GM21529 (cell line): Measurements from ENCODE around the gene CLEC2A.

Experiments used
- ATAC-seq: cut with Tn5 transposase; IDR thresholded peaks from one replicate; pipeline ENCODE4 v1.9.1; 2021; ENCODE audit not compliant: unreplicated experiment

Gene CLEC2A

GRCh38 chr12:9935026-9935425 lies 2.9 kb upstream of the CLEC2A start:
- no peak for ATAC-seq

GRCh38 chr12:9933958-9934357 lies 1.8 kb upstream of the CLEC2A start:
- ATAC-seq: no peak

DNA sequence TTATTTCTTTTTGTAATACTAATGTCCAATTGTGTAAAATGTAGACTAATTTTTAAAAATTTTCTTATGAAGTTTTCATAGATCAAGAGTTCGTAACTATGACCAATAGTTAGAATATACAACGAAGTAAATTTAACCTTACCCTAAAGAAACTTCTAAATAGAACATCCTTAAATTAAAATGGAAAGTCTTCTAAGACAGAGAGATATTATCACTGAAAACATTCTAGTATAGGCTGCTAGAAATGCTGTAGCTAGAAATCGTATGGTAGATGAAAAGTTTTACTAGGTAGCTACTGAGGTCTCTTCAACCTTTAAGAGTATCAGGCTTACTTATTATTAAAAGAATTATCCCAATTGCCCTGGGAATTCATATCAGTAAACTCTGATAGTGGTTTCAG lies 925 bp downstream of the CLEC2A start:
- no peak for ATAC-seq

DNA sequence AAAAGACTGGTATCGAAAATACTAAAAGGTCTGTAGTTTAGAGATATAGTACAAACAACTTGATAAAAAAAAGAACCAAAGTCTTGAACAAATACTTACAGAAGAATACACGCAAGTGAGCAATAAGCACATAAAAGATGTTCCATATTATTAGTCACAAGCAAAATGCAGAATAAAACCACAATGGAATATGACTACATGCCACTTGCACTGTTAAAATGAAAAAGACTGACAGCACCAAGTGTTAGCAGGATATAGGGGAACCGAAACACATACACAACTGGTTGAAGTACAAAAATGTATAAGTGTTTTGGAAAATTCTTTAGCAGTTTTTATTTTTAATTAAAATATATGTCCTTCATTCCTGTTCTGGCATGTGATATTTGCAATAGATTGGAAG lies 3.6 kb downstream of the CLEC2A start:
- ATAC-seq: no peak

DNA sequence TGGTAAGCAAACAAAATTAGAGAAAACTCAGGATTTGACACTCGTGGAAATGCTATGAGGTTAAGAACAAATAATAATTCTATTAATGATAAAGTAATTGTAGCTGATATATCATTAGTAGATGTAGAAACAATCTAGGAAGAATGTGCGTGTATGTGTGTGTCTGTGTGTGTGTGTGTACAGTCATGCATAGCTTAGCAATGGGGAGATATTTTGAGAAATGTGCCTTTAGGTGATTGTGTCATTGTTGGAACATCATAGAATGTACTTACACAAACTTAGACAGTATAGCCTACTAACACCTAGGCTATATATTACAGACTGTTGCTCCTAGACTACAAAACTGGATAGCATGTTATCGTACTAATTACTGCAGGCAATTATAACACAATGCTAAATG lies 5.3 kb downstream of the CLEC2A start:
- ATAC-seq: no peak

- ATAC-seq: no peak
Measured at GRCh38 chr12:9925705-9926393, 6.3 kb downstream of the CLEC2A start.

DNA sequence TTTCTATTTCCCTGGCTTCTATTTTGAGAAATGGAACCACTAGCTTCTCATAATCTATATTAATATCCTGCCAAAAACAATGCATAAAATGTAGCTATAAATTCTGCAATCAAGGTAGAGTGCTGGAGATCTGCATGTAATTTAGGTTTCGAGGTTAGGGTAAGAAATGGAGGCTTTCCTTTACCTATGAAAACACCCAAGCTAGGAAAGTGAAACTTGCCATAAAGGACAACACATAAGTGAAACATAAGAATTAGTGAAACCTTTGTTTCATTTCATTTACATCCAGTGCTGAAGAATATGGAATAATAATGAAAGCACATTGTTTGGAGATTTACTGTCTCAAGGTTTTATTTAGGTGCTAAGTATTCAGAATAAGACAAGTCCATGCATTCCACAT lies 9.7 kb downstream of the CLEC2A start:
- ATAC-seq: no peak

- no peak for ATAC-seq
Measured at GRCh38 chr12:9920451-9920850, 11.7 kb downstream of the CLEC2A start.

GRCh38 chr12:9919443-9919842 lies 12.7 kb downstream of the CLEC2A start:
- no peak for ATAC-seq

DNA sequence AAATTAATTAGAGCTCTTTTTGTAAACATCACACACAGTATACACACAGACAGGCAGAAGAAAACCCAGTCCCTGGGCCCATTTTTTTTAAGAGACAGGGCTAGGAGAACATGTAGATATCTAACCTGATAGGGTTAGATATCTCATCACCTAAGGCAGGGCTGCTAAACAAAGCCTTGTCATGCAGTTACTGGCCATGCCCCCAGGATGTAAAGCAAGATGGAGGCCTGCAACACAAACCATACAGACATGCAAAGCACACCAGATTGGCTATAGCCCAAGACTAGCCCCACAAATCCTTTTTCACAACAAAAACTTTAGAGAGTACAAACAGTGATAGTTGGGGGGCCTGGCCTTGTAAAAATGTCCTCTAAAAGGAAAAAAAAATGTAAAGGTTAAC lies 20.5 kb downstream of the CLEC2A start:
- ATAC-seq: no peak

- no peak for ATAC-seq
Measured at GRCh38 chr12:9910716-9911421, 21.3 kb downstream of the CLEC2A start.

DNA sequence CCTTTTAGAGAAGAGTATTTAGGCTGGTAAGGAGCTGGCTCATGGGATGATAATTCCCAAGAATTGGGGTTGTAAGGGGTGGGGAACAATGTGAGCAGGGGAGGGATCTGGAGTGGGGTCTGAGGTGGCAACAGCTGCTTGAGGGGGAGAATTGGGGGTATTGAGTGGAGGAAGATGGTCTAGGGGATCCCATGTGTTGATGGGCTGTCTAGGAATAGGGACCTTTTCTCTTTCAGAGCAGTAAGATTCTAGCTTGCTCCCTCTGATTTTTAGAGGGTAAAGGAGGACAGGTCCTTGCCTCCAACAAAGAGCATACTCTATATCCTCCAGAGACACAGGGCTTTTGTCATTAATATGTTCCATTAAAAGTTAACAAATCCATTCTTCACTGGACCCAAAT lies 22.4 kb downstream of the CLEC2A start:
- no peak for ATAC-seq

GRCh38 chr12:9908350-9908749 lies 23.8 kb downstream of the CLEC2A start:
- no peak for ATAC-seq

- ATAC-seq: no peak
Measured at GRCh38 chr12:9907769-9908168, 24.4 kb downstream of the CLEC2A start.

GRCh38 chr12:9906873-9907272 lies 25.3 kb downstream of the CLEC2A start:
- no peak for ATAC-seq

GRCh38 chr12:9902539-9903228 lies 29.5 kb downstream of the CLEC2A start:
- ATAC-seq: no peak

DNA sequence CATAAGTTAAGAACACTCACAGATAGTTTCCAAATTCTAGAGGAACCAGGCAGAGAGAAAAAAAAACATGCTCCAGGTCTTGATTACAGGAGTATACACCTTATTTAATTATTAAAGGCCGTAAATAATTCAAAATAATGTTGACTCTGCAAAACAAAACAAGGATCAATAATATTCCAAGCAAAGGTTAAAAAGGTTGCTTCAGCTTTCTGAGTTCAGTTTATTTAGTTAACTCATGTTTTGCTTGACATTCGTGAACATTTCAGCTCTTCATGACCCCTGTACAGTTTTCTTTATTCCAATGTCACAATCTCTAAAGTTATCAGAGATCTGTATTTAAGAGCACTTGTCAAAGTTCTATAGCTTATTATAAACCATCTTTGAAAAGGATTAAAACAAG lies 31.2 kb downstream of the CLEC2A start:
- ATAC-seq: no peak

GRCh38 chr12:9899209-9899608 lies 33.0 kb downstream of the CLEC2A start:
- ATAC-seq: no peak

GRCh38 chr12:9897535-9897934 lies 34.6 kb downstream of the CLEC2A start:
- no peak for ATAC-seq

DNA sequence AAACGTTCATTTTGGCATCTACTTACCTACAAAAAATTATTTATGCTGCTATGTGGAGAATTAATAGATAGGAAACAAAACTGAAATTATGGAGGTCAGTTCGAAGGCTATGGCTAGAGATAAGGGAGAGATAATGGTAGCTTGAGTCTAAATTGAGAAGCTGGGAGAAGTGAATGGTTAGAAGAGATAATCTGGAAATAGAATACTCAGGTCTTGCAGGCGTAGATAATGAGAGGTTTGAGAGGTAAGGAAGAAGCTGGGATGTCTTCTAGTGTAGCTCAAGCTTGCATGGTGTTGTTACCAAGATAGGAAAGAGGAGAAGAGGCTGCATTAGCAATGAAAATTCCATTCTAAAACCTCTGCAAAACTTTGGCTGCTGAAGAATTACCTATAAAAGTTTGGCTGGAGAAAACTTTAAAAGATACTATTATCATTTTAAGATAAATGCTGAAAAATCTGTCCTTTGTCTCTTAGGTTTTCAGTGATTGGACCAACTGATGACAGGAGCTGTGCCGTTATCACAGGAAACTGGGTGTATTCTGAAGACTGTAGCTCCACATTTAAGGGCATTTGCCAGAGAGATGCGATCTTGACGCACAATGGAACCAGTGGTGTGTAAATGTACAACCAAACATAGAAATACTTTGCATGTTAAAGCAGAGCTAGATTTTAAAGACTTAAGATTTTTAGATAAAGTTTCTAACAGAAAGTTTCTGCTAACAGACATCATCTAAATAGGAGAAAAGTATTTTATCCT lies 36.8 kb downstream of the CLEC2A start:
- ATAC-seq: no peak

DNA sequence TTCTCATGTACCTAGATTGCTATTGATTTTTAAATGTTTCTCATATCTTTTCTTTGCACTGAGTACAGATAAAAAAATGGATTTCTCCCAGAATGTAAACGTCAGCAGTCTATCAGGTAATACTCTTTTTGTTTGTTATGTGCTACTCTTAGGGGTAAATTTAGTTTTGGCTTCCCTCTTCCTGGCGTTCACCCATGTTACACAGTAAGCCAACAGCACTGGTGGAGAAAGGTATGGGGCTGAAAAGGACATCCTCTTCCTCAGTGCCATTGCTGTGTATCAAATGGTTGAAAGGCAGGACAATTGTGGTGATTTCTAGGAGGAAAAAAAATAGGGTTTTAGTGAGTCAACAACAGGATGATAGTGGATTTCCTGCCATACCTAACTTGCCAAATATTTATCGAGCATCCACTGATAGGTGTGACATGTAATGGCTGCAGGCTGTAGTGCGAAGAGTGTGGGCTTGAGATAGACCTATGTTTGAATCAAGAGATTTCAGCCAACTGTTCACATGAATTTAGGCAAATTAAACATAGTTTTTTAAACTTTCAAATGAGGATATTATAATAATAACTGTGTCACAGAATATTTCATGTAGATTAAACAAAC lies 43.4 kb downstream of the CLEC2A start:
- ATAC-seq: no peak
